Adrenal gland (tissue), 5 donors: ENCODE data around the gene UBE2E1.

Experiments used
- CTCF ChIP-seq, 6 experiments: fragments of 450-650 bp in 4 of 6; fragments of 200-600 bp in 2 of 6; sonication (generic) in 1 of 6; IDR thresholded peaks; 1 replicate in 5 of 6; 2 replicates in 1 of 6; pipeline versions ENCODE4 v1.5.1 to v1.8.0; 2016 to 2021; ENCODE audit warnings: antibody characterized with exemption in 6 of 6, mild to moderate bottlenecking in 2 of 6, moderate library complexity in 1 of 6
- POLR2A ChIP-seq, 2 donors: fragments of 450-650 bp; IDR thresholded peaks; one replicate each; pipeline ENCODE4 v1.6.1; 2017; ENCODE audit warnings: antibody characterized with exemption in 2 of 2, mild to moderate bottlenecking in 2 of 2, moderate library complexity in 1 of 2
- donor health status: DM: no; HTN: no; CAD: no.

DNA sequence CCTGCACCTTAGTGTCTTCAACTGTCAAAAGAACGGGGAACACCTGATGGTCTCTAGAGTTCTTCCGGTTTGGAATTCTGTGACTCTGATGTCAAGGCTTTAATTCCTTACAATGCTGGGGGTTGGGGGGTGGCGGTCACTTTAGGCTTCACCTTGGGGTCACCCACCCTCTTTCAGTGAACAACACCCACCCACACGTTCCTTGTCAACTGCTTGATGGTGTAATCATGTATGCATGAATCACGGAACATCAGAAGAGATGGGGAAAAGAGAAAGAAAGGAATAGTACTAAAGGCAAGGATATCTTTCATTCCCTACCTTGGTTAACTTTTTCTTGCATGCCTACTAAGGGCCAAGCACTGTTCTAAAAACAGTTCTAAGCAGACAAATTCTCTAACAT, 7.3 kb upstream of the UBE2E1 start:
- no peak for TF ChIP-seq CTCF (IDR thresholded peaks at IDR 0.05)
- no peak for TF ChIP-seq POLR2A (IDR thresholded peaks at IDR 0.05)
